ENCODE data around the gene CNGB1.

GRCh38 chr16:57959121-57959520 lies 11.8 kb downstream of the CNGB1 start:
- TF ChIP-seq CTCF (conservative IDR thresholded peaks at IDR 0.05; ENCODE audit: low read depth, low read length) (no peak), EZH2 (IDR thresholded peaks at IDR 0.05; ENCODE audit: borderline replicate concordance, low read depth, low read length, poor library complexity, severe bottlenecking) (no peak)

Measured in A673 (cell line).